ENCODE data around the gene TMEM231.
"Not testable (repeated sequence)": the region's sequence is repeated elsewhere in the genome, so short reads cannot be mapped to it uniquely, and the experiment has no call there.

TMEM231 gene, protein sequence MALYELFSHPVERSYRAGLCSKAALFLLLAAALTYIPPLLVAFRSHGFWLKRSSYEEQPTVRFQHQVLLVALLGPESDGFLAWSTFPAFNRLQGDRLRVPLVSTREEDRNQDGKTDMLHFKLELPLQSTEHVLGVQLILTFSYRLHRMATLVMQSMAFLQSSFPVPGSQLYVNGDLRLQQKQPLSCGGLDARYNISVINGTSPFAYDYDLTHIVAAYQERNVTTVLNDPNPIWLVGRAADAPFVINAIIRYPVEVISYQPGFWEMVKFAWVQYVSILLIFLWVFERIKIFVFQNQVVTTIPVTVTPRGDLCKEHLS

GRCh38 chr16:75555707-75556430, at the start of gene TMEM231:
Gene TMEM231, minus strand, starts transcription at chr16:75556252. Its CDS starts 43 bp downstream, at chr16:75556209.
- peak; percentile 96 for DNase-seq (ENCODE audit: low read depth)

DNA sequence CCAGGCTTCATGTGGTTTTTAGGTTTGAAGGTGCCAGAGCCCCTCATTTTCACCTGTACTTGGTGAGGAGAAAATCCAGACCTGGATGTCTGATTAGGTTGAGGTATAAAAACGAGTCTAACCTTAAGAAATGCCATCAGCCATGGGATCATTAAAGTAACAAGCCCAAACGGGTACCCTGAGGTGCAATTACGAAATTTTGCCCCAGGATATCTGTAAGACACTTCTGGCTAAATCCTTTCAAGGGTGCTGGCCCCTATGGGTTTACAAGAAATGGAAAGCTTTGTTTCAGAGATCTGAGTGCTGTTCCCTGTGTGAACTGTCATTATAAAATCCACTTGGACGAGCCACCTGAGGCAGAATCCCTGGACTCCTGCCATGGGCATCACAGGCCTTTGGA, 47.2 kb upstream of the TMEM231 start:
- DNase-seq (ENCODE audit: low read depth), result no peak

- no peak for DNase-seq (ENCODE audit: low read depth)
These were observed 43.6 kb upstream of the TMEM231 start for GRCh38 chr16:75599452-75600277.

GRCh38 chr16:75593825-75594820, 38.1 kb upstream of the TMEM231 start:
- DNase-seq (ENCODE audit: low read depth), result no peak

GRCh38 chr16:75593308-75593707, 37.3 kb upstream of the TMEM231 start:
- DNase-seq (ENCODE audit: low read depth), result no peak

GRCh38 chr16:75591927-75592326, 35.9 kb upstream of the TMEM231 start:
- not testable (repeated sequence) for DNase-seq (ENCODE audit: low read depth)

- DNase-seq (ENCODE audit: low read depth), result no peak
These were observed 35.1 kb upstream of the TMEM231 start for GRCh38 chr16:75590920-75591843.

- no peak for DNase-seq (ENCODE audit: low read depth)
These were observed 33.3 kb upstream of the TMEM231 start for GRCh38 chr16:75589306-75589705.

DNA sequence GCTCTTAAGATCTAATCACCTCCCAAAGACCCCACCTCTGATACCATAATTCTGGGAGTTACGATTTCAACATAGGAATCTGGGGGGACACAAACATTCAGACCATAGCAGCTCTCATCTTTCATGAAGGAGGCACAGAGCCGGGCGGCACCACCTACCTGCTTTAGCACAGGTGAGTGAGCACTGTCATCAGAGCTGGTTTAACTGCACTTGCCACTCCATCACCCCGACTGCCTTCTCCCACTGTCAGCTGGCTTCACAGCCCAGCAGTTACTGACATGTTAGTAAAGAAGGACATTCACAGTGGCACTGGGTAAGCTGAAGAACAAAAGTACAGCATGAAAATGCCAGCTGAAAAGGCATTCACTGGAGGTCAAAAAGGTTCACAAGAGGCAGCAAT, 32.7 kb upstream of the TMEM231 start:
- no peak for DNase-seq (ENCODE audit: low read depth)

- DNase-seq (ENCODE audit: low read depth), result no peak
These were observed 28.1 kb upstream of the TMEM231 start for GRCh38 chr16:75584108-75584507.

DNA sequence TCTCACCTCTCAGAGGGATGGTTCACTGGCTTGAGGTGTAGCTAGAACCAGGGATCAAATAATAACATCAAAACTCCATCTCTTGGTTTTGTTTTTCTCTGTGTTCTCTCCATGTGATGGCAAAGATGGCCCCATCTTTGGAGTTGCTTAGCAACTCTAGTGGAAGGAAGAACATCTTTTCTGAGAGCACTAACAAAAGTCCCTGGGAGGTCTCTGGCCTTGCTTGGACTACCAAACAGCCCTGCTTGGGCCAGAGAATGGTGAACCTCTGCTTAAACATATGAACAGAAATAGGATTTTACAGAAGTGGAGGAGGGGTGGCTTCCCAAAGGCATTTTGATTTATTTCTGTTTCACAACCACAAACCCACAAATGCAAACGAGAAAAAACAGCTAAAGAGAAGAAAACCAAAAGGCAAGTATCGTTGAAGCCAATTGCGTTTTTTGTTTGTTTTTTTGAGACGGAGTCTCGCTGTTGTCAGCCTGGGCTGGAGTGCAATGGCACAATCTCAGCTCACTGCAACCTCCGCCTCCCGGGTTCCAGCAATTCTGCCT, 23.3 kb upstream of the TMEM231 start:
- DNase-seq (ENCODE audit: low read depth), result no peak

- no peak for DNase-seq (ENCODE audit: low read depth)
These were observed 22.7 kb upstream of the TMEM231 start for GRCh38 chr16:75578725-75579124.

GRCh38 chr16:75578212-75578611, 22.2 kb upstream of the TMEM231 start:
- DNase-seq (ENCODE audit: low read depth), result no peak

DNA sequence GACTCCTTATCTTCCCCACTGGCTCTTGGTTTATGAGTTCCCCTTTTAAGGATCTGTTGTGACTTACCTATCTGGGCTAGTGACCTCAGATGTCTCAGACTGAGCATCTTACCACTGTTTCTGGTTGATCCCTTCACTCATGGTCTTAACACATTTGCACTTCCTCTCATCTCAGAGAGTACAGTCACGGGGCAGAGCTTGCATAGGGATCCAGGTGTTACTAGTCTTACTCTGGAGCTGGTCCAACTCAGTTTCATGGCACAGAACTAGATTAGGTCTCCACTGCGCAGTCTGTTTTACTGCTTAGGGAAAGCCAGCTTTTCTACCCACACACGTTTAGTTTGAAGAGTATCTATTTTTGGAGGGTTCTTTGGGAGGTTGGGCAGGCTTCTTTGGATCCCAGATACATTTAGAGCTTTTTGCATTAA, 20.3 kb upstream of the TMEM231 start:
- no peak for DNase-seq (ENCODE audit: low read depth)

- DNase-seq (ENCODE audit: low read depth), result no peak
These were observed 19.9 kb upstream of the TMEM231 start for GRCh38 chr16:75575958-75576357.

- no peak for DNase-seq (ENCODE audit: low read depth)
These were observed 17.9 kb upstream of the TMEM231 start for GRCh38 chr16:75573955-75574354.

DNA sequence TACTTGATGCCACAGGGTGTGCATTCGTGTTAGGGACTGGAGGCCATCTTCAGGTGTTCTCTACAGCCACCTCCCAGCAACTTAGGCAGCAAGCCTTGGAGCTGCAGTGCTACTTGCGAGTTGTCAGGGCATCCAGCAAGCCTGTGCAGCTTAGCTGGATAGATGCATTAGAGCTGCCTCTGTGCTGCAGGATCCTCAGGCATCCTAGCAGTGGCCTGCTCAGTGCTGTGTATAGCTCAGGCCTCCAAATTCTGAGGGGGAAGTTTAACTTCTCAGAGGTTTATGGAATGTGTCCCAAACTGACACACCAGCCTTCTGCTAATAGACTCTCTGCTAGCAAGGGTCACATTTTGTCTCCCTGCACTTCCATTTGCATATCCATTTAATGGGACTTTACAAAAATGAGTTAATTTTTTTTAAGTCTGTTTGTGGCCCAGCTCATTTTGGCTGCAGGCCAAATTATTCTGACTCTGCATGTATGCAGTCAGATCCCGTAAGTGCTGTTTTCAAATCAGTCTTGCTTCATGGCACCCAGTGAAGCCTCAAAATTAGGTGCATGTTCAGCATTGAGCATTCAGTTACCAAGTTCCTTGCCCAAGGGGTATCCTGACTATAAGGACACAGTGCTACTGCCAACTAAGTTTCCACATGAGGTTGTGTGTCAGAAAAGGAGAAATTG, 17.0 kb upstream of the TMEM231 start:
- DNase-seq (ENCODE audit: low read depth), result no peak

DNA sequence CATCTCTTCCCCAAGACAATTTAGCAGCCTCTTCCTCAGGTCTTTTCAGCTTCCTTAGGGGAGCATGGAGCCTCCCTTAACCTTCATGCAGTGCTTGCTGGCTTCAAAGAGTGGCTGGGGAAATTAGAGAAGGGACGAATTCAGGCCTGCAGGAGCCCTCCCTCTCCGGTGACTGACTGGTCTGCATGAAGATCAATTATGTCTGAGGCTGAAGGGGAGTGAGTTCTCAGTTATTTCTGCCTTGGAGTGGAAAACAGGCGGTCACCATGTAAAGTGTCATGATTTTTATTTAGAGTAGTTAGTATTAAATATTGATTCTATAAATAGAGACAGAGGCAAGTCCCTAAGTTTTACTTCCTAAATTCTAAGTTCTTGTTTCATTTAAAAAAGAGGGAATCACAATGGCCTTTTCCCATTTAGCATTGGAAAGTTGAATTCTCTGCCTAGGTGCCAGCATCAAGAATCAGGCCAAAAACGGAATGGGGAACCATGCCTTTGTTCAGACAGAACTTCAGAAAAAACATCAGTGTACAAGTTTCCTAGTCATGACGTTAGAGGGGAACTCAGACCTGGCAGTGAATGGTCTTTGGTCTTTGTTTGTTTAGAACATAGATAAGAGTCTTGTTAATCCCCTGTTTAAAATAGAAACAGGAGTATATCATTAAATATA, 14.5 kb upstream of the TMEM231 start:
- DNase-seq (ENCODE audit: low read depth), result no peak

DNA sequence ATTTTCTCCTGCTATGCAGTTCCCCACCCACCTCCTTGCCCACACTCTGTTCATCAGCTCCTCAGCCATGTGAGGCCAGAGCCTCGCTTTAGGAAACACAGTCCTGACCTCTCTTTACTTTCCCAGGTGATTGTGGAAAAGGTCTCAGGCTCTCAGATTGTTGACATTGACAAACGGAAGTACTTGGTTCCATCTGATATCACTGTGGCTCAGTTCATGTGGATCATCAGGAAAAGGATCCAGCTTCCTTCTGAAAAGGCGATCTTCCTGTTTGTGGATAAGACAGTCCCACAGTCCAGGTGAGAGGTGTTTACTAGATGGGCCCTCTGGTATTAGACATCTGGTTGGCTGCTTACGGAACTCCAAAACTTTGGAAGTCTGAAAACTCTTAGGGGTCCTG, 11.9 kb upstream of the TMEM231 start:
- no peak for DNase-seq (ENCODE audit: low read depth)
